HepG2 (cell line): ENCODE results near the gene DOCK9. TPM values are rescaled to one million over a fixed set of nuclear protein-coding genes. Genes with fewer than 3 reads are reported as not detected.

Experiments
- ATAC-seq: fragments of 200-7000 bp; cut with Tn5 transposase; 3 replicates; pipeline ENCODE4 v1.9.1; 2020; ENCODE audit warnings: mild to moderate bottlenecking, moderate library complexity
- BruUV-seq: library from RNA; stranded (reverse); fragments of 400-500 nt; replicated peaks from 2 replicates; lab custom pipeline; 2021; lab: Mats Ljungman, UMichigan
- CTCF ChIA-PET: fragments of 300-600 bp; formaldehyde crosslinking; extraction: SDS; loops from one replicate; lab custom pipeline; 2021; ENCODE audit warnings: low total read pairs, inconsistent platforms, low intra/inter-chr PET ratio; lab: Yijun Ruan, JAX
- POLR2A ChIA-PET: fragments of 350-600 bp; sonication (Branson Sonifier 250); formaldehyde crosslinking; loops from one replicate; lab custom pipeline; 2020; ENCODE audit warnings: antibody characterized with exemption, inconsistent platforms; lab: Yijun Ruan, JAX
- DNase-seq: peaks from one replicate; pipeline ENCODE4 v3.0.0-alpha.2; 2015; ENCODE audit warnings: low spot score
- FAIRE-seq: peaks from 3 replicates; lab custom pipeline; 2011; peaks lifted over from hg19 to GRCh38; lab: Jason Lieb, UNC
- H2AFZ ChIP-seq: one replicate; pipeline ENCODE4 v1.6.1; 2011; ENCODE audit warnings: low read length, inconsistent platforms
- H3K27ac ChIP-seq: fragments of 300-600 bp; 3 replicates; pipeline ENCODE4 v1.8.0; 2011; ENCODE audit warnings: mixed run types, mild to moderate bottlenecking, mixed read lengths, low read length, inconsistent platforms; ENCODE audit not compliant: insufficient read depth; ENCODE audit errors: extremely low read length
- H3K27me3 ChIP-seq, 2 experiments: fragments of 200-600 bp in 1 of 2; 2 replicates in 1 of 2; 3 replicates in 1 of 2; pipeline versions ENCODE4 v1.6.0 to v1.8.0; 2011; ENCODE audit warnings: low read length in 2 of 2, mild to moderate bottlenecking in 2 of 2, moderate library complexity in 2 of 2, inconsistent platforms in 1 of 2; ENCODE audit not compliant: insufficient read depth in 2 of 2, control insufficient read depth in 1 of 2
- H3K36me3 ChIP-seq, 2 experiments: fragments of 200-600 bp in 1 of 2; replicated peaks in 1 of 2; 2 replicates in 1 of 2; 3 replicates in 1 of 2; pipeline versions ENCODE4 v1.5.1 to v1.8.0; 2011; ENCODE audit warnings: low read length in 2 of 2, inconsistent platforms in 1 of 2; ENCODE audit not compliant: insufficient read depth in 2 of 2, control insufficient read depth in 1 of 2
- H3K4me1 ChIP-seq: 2 replicates; pipeline ENCODE4 v1.5.1; 2012; ENCODE audit warnings: low read length, inconsistent platforms; ENCODE audit not compliant: insufficient read depth
- H3K4me2 ChIP-seq: 2 replicates; pipeline ENCODE4 v1.6.0; 2011; ENCODE audit warnings: low read depth, low read length, inconsistent platforms
- H3K4me3 ChIP-seq, 3 experiments: fragments of 200-600 bp in 1 of 3; sonication (generic), shearing (Covaris generic) in 1 of 3; replicated peaks in 1 of 3; 2 replicates each; pipeline ENCODE4 v1.5.1; 2011 to 2016; ENCODE audit warnings: low read length in 3 of 3, inconsistent platforms in 2 of 3, low read depth in 2 of 3, mild to moderate bottlenecking in 2 of 3, control low read depth in 1 of 3, mixed read lengths in 1 of 3; ENCODE audit not compliant: insufficient read depth in 1 of 3
- H3K79me2 ChIP-seq: one replicate; pipeline ENCODE4 v1.6.1; 2011; ENCODE audit warnings: low read length, inconsistent platforms; ENCODE audit not compliant: insufficient read depth
- H3K9ac ChIP-seq: 2 replicates; pipeline ENCODE4 v1.6.0; 2011; ENCODE audit warnings: mild to moderate bottlenecking, low read depth, low read length, inconsistent platforms; ENCODE audit not compliant: insufficient read depth
- H3K9me3 ChIP-seq: 2 replicates; pipeline ENCODE4 v1.5.1; 2012; ENCODE audit warnings: mild to moderate bottlenecking, low read length
- H4K20me1 ChIP-seq: 2 replicates; pipeline ENCODE4 v1.6.0; 2011; ENCODE audit warnings: inconsistent platforms, mild to moderate bottlenecking, low read length, moderate library complexity; ENCODE audit not compliant: insufficient read depth
- ARID4A ChIP-seq: sonication (generic); formaldehyde crosslinking; IDR thresholded peaks from 2 replicates; pipeline ENCODE4 v1.5.0; 2020; ENCODE audit warnings: mild to moderate bottlenecking, missing genetic modification reagents, borderline replicate concordance
- ATF7-NPFF ChIP-seq: sonication (generic); formaldehyde crosslinking; IDR thresholded peaks from 2 replicates; pipeline ENCODE4 v1.8.1; 2023; ENCODE audit warnings: mild to moderate bottlenecking, low read depth, missing genetic modification reagents, moderate library complexity
- CREM ChIP-seq, 2 experiments: sonication (generic) in 1 of 2; formaldehyde crosslinking in 1 of 2; IDR thresholded peaks; 2 replicates each; pipeline versions ENCODE4 v1.4.0 to v1.6.1; 2016 to 2020; ENCODE audit warnings: antibody characterized with exemption in 1 of 2, mild to moderate bottlenecking in 1 of 2, missing genetic modification reagents in 1 of 2
- FLYWCH1 ChIP-seq: sonication (generic); formaldehyde crosslinking; IDR thresholded peaks from 2 replicates; pipeline ENCODE4 v1.8.1; 2023; ENCODE audit warnings: mild to moderate bottlenecking, missing genetic modification reagents
- HOXA5 ChIP-seq: sonication (generic); formaldehyde crosslinking; IDR thresholded peaks from 2 replicates; pipeline ENCODE4 v1.4.0; 2020; ENCODE audit warnings: missing genetic modification reagents
- RELA ChIP-seq: sonication (generic); formaldehyde crosslinking; IDR thresholded peaks from 2 replicates; pipeline ENCODE4 v1.4.0; 2020; ENCODE audit warnings: missing genetic modification reagents
- ZNF431 ChIP-seq: sonication (generic); formaldehyde crosslinking; IDR thresholded peaks from 2 replicates; pipeline ENCODE4 v1.9.0; 2022; ENCODE audit warnings: missing genetic modification reagents, low read depth, mild to moderate bottlenecking, borderline replicate concordance
- ZNF607 ChIP-seq: sonication (generic); formaldehyde crosslinking; IDR thresholded peaks from 2 replicates; pipeline ENCODE4 v1.5.1; 2020; ENCODE audit warnings: missing genetic modification reagents, mild to moderate bottlenecking, borderline replicate concordance
- ZNF691 ChIP-seq: sonication (generic); formaldehyde crosslinking; IDR thresholded peaks from 2 replicates; pipeline ENCODE4 v1.4.0; 2020; ENCODE audit warnings: missing genetic modification reagents, low read depth, mild to moderate bottlenecking, borderline replicate concordance
- ZNF816 ChIP-seq: sonication (generic); formaldehyde crosslinking; IDR thresholded peaks from 2 replicates; pipeline ENCODE4 v1.8.0; 2022; ENCODE audit warnings: missing genetic modification reagents, mild to moderate bottlenecking, borderline replicate concordance
- WGBS: methylation state at CpG from one replicate; pipeline ENCODE4 v1.1.6; 2017; ENCODE audit warnings: low lambda C conversion rate; 5-methylcytosine and 5-hydroxymethylcytosine counted together
- in situ Hi-C: cut with HindIII; loops from 2 replicates; pipeline ENCODE4 v1.10.0; 2017; ENCODE audit warnings: low pct_unique_long_range_greater_than_20kb; ENCODE audit not compliant: extremely low pct_ligation_motif_present
- intact Hi-C: fragments of 100-400 bp; cut with micrococcal nuclease; formaldehyde crosslinking; loops from one replicate; pipeline ENCODE4 v1.10.0; 2022; ENCODE audit not compliant: unreplicated experiment
- polyA plus RNA-seq, 8 experiments: library from polyadenylated mRNA; depleted of rRNA in 3 of 8; stranded (reverse) in 7 of 8; unstranded in 1 of 8; fragments of >200 nt; fragmentation: Illumina TruSeq in 4 of 8; extraction: Trizol in 4 of 8; gene quantifications; 2 replicates each; pipeline versions ENCODE4 v1.2.1 to v1.2.3, GENCODE V29; 2011 to 2016; ENCODE audit warnings: low read depth in 4 of 8, missing spikeins in 1 of 8, mixed read lengths in 1 of 8; ENCODE audit not compliant: insufficient read depth in 1 of 8
- total RNA-seq, 5 experiments: library from RNA; depleted of rRNA; stranded (reverse); fragments of >200 nt; fragmentation: Illumina TruSeq; extraction: Trizol; gene quantifications; 2 replicates each; pipeline ENCODE4 v1.2.3, GENCODE V29; 2016; ENCODE audit warnings: low read depth in 1 of 5
- TF ChIP-seq, protein P1 (sequence below): IDR thresholded peaks from 2 replicates; pipeline ENCODE4 v1.6.1; 2016; ENCODE audit warnings: missing genetic modification reagents, missing compliant biosample characterization

The DOCK9 gene
- total and polyA plus RNA-seq, 2 of the 13 experiments (the other 11 are each of a cell fraction or from before 2014, with no cell fraction given): 0.44 to 0.97 TPM

- Histone ChIP-seq H3K36me3 (no peaks in the 10 kb centered on the region), H3K79me2 (no peaks in the 10 kb centered on the region), H3K4me1 (no peaks in the 10 kb centered on the region), H3K4me2 (no peak overlapping the region), H4K20me1 (no peaks in the 10 kb centered on the region), H3K27ac (no peak overlapping the region), H3K9ac (no peak overlapping the region), H2AFZ (no peak overlapping the region), H3K9me3 (no peaks in the 10 kb centered on the region), H3K4me3 (no peak overlapping the region), H3K27me3 (peaks cover 0 to 19% of the 10 kb centered on the region in 2 experiments; a peak in 3 of 5 replicates)
- BruUV-seq: no TSS peak
- ChIA-PET POLR2A (no interaction called here), CTCF (no interaction called here)
- in situ Hi-C loops (no loop called here), intact Hi-C loops (no loop called here)
- FAIRE-seq (no peak), ATAC-seq (peak; percentile 58), DNase-seq (no peak)
- TF ChIP-seq ZNF607 (no peak), RELA (CRISPR knock-in tag) (no peak), ATF7-NPFF (no peak), ZNF431 (CRISPR knock-in tag) (no peak), ZNF691 (CRISPR knock-in tag) (no peak), ARID4A (CRISPR knock-in tag) (no peak), ZNF816 (CRISPR knock-in tag) (no peak), HOXA5 (CRISPR knock-in tag) (no peak), FLYWCH1 (CRISPR knock-in tag) (no peak), CREM (IDR thresholded peaks at IDR 0.05) (no peak), CREM (CRISPR knock-in tag; IDR thresholded peaks at IDR 0.05) (no peak)
- TF ChIP-seq, protein P1, sequence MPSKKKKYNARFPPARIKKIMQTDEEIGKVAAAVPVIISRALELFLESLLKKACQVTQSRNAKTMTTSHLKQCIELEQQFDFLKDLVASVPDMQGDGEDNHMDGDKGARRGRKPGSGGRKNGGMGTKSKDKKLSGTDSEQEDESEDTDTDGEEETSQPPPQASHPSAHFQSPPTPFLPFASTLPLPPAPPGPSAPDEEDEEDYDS (CRISPR knock-in tag): no peak
- 29% methylated on average over 5 of the region's 8 CpGs for WGBS
Observed at GRCh38 chr13:98784666-98785065, 193.2 kb downstream of the DOCK9 start.
